ENCODE measurements around the gene EVX1.

GRCh38 chr7:27221201-27221797, 21.3 kb upstream of the EVX1 start:
- TF ChIP-seq POLR2A (IDR thresholded peaks at IDR 0.05) (no peak), CTCF (IDR thresholded peaks at IDR 0.05) (no peak)
